H1 (cell line): ENCODE data around the gene TFCP2L1. TPM values are rescaled to one million over a fixed set of nuclear protein-coding genes. Genes with fewer than 3 reads are reported as not detected.

ENCODE experiments used
- CTCF ChIA-PET: fragments of 300-600 bp; sonication (Branson Sonifier 250); formaldehyde crosslinking; loops from one replicate; lab custom pipeline; 2021; ENCODE audit not compliant: partially characterized antibody; lab: Charles Lee
- POLR2A ChIA-PET: fragments of 300-600 bp; sonication (Branson Sonifier 250); formaldehyde crosslinking; loops from one replicate; lab custom pipeline; 2021; ENCODE audit warnings: inconsistent platforms; ENCODE audit not compliant: partially characterized antibody; lab: Charles Lee
- DNase-seq, 2 experiments: peaks; one replicate each; pipeline versions ENCODE4 v3.0.0 to v3.0.0-alpha.2; 2010 to 2022; ENCODE audit warnings: low spot score in 2 of 2, low read depth in 1 of 2, mixed read lengths in 1 of 2
- FAIRE-seq: peaks from 2 replicates; lab custom pipeline; 2011; peaks lifted over from hg19 to GRCh38; lab: Jason Lieb, UNC
- H2AFZ ChIP-seq: 2 replicates; pipeline ENCODE4 v1.8.1; 2012; ENCODE audit warnings: low read length, inconsistent platforms
- H2AK5ac ChIP-seq: 2 replicates; pipeline ENCODE4 v1.6.1; 2013; ENCODE audit warnings: low read depth, low read length
- H2BK120ac ChIP-seq: replicated peaks from 2 replicates; pipeline ENCODE3; 2013; ENCODE audit warnings: low read depth, low read length, inconsistent platforms
- H2BK12ac ChIP-seq: 2 replicates; pipeline ENCODE4 v1.6.1; 2013; ENCODE audit warnings: low read depth, low read length
- H2BK15ac ChIP-seq: 2 replicates; pipeline ENCODE4 v1.6.1; 2013; ENCODE audit warnings: low read length
- H2BK20ac ChIP-seq: 2 replicates; pipeline ENCODE4 v1.6.1; 2013; ENCODE audit warnings: low read length
- H2BK5ac ChIP-seq: 2 replicates; pipeline ENCODE4 v1.6.1; 2013; ENCODE audit warnings: low read depth, low read length
- H3K14ac ChIP-seq: 2 replicates; pipeline ENCODE4 v1.6.1; 2013; ENCODE audit warnings: inconsistent platforms; ENCODE audit not compliant: insufficient read length
- H3K18ac ChIP-seq: 2 replicates; pipeline ENCODE4 v1.6.1; 2013; ENCODE audit warnings: low read length; ENCODE audit errors: extremely low read depth
- H3K23ac ChIP-seq: 2 replicates; pipeline ENCODE4 v1.6.1; 2013; ENCODE audit warnings: inconsistent platforms; ENCODE audit not compliant: insufficient read length
- H3K23me2 ChIP-seq: 2 replicates; pipeline ENCODE4 v1.6.1; 2013; ENCODE audit warnings: low read depth, low read length
- H3K27ac ChIP-seq: 2 replicates; pipeline ENCODE4 v1.6.1; 2011; ENCODE audit warnings: low read depth, low read length, inconsistent platforms
- H3K27me3 ChIP-seq, 4 experiments: replicated peaks in 1 of 4; 1 replicate in 1 of 4; 2 replicates in 3 of 4; pipeline versions ENCODE4 v1.6.1 to v1.8.1; 2011 to 2013; ENCODE audit warnings: low read length in 3 of 4, mild to moderate bottlenecking in 3 of 4, inconsistent platforms in 2 of 4, mixed read lengths in 2 of 4, moderate library complexity in 1 of 4; ENCODE audit not compliant: control insufficient read depth in 3 of 4, insufficient read depth in 3 of 4; ENCODE audit errors: extremely low read depth in 1 of 4
- H3K36me3 ChIP-seq, 4 experiments: 2 replicates each; pipeline versions ENCODE4 v1.6.1 to v1.8.1; 2011 to 2013; ENCODE audit warnings: mild to moderate bottlenecking in 4 of 4, low read length in 3 of 4, moderate library complexity in 2 of 4, control low read depth in 1 of 4, inconsistent platforms in 1 of 4; ENCODE audit not compliant: insufficient read depth in 4 of 4, control insufficient read depth in 2 of 4
- H3K4ac ChIP-seq: replicated peaks from 2 replicates; pipeline ENCODE3; 2013; ENCODE audit warnings: low read length, low read depth, mixed read lengths, inconsistent platforms; ENCODE audit not compliant: insufficient read length
- H3K4me1 ChIP-seq, 4 experiments: replicated peaks in 1 of 4; 1 replicate in 1 of 4; 2 replicates in 3 of 4; pipeline versions ENCODE4 v1.6.1 to v1.8.1; 2011 to 2013; ENCODE audit warnings: low read length in 3 of 4, inconsistent platforms in 2 of 4, mixed read lengths in 1 of 4; ENCODE audit not compliant: insufficient read depth in 4 of 4, control insufficient read depth in 3 of 4
- H3K4me2 ChIP-seq, 2 experiments: 2 replicates each; pipeline versions ENCODE4 v1.6.1 to v1.8.1; 2011 to 2013; ENCODE audit warnings: low read depth in 2 of 2, low read length in 2 of 2, control low read depth in 1 of 2, inconsistent platforms in 1 of 2, mild to moderate bottlenecking in 1 of 2; ENCODE audit not compliant: insufficient read depth in 1 of 2
- H3K4me3 ChIP-seq, 4 experiments: fragments of 200-600, 300-600 bp in 1 of 4; sonication (generic), shearing (Covaris generic), sonication (Bioruptor Twin) in 1 of 4; 2 replicates each; pipeline versions ENCODE4 v1.5.1 to v1.8.1; 2011 to 2016; ENCODE audit warnings: low read length in 4 of 4, low read depth in 3 of 4, control low read depth in 2 of 4, inconsistent platforms in 2 of 4, mild to moderate bottlenecking in 2 of 4, mixed read lengths in 1 of 4, moderate library complexity in 1 of 4; ENCODE audit not compliant: insufficient read depth in 2 of 4; ENCODE audit errors: extremely low read depth in 1 of 4
- H3K56ac ChIP-seq: replicated peaks from 2 replicates; pipeline ENCODE3; 2013; ENCODE audit warnings: low read depth, mild to moderate bottlenecking, mixed read lengths, low read length, inconsistent platforms; ENCODE audit not compliant: insufficient read length
- H3K79me1 ChIP-seq: 2 replicates; pipeline ENCODE4 v1.6.1; 2013; ENCODE audit warnings: low read depth, low read length, control low read depth
- H3K79me2 ChIP-seq, 2 experiments: 2 replicates each; pipeline versions ENCODE4 v1.6.1 to v1.8.1; 2012 to 2013; ENCODE audit warnings: low read length in 2 of 2, mild to moderate bottlenecking in 2 of 2, inconsistent platforms in 1 of 2; ENCODE audit not compliant: insufficient read depth in 2 of 2, control insufficient read depth in 1 of 2
- H3K9ac ChIP-seq, 4 experiments: replicated peaks in 1 of 4; 1 replicate in 1 of 4; 2 replicates in 3 of 4; pipeline versions ENCODE4 v1.6.1 to v1.8.1; 2011 to 2013; ENCODE audit warnings: low read depth in 3 of 4, low read length in 3 of 4, control low read depth in 2 of 4, mild to moderate bottlenecking in 2 of 4, moderate library complexity in 2 of 4, inconsistent platforms in 1 of 4; ENCODE audit errors: extremely low read depth in 1 of 4
- H3K9me3 ChIP-seq, 2 experiments: 2 replicates each; pipeline versions ENCODE4 v1.6.1 to v1.8.1; 2012 to 2013; ENCODE audit warnings: mild to moderate bottlenecking in 2 of 2, moderate library complexity in 2 of 2, control low read depth in 1 of 2, inconsistent platforms in 1 of 2, low read depth in 1 of 2, low read length in 1 of 2, mixed read lengths in 1 of 2; ENCODE audit not compliant: insufficient read depth in 2 of 2
- H4K20me1 ChIP-seq, 2 experiments: replicated peaks in 1 of 2; 2 replicates each; pipeline versions ENCODE3 to v1.8.1; 2011 to 2013; ENCODE audit warnings: inconsistent platforms in 2 of 2, low read length in 2 of 2, mild to moderate bottlenecking in 1 of 2; ENCODE audit not compliant: insufficient read depth in 2 of 2, control insufficient read depth in 1 of 2
- H4K5ac ChIP-seq: 2 replicates; pipeline ENCODE4 v1.6.1; 2013; ENCODE audit warnings: low read length, low read depth, mixed read lengths, inconsistent platforms; ENCODE audit not compliant: insufficient read length
- H4K8ac ChIP-seq: 2 replicates; pipeline ENCODE4 v1.8.0; 2013; ENCODE audit warnings: mild to moderate bottlenecking, moderate library complexity, low read length, inconsistent platforms; ENCODE audit not compliant: insufficient read depth; ENCODE audit errors: extremely low read depth
- H4K91ac ChIP-seq: replicated peaks from 2 replicates; pipeline ENCODE3; 2013; ENCODE audit warnings: low read length, mixed read lengths, inconsistent platforms; ENCODE audit not compliant: insufficient read length
- ASH2L ChIP-seq: fragments of 200-600, 300-600 bp; sonication (generic); IDR thresholded peaks from one replicate; pipeline ENCODE4 v1.7.1; 2017; ENCODE audit warnings: low read length
- BACH1 ChIP-seq: IDR thresholded peaks from 2 replicates; pipeline ENCODE4 v1.6.1; 2012; ENCODE audit warnings: low read length, improper control_type of control experiment
- CHD2 ChIP-seq: IDR thresholded peaks from 2 replicates; pipeline ENCODE4 v1.6.1; 2012; ENCODE audit warnings: low read length, improper control_type of control experiment
- EGR1 ChIP-seq: IDR thresholded peaks from 2 replicates; pipeline ENCODE4 v1.6.1; 2011; ENCODE audit warnings: low read depth, low read length, borderline replicate concordance
- HDAC6 ChIP-seq: IDR thresholded peaks from one replicate; pipeline ENCODE4 v1.7.1; 2012; ENCODE audit warnings: low read depth, mild to moderate bottlenecking, inconsistent platforms, low read length, moderate library complexity
- NANOG ChIP-seq: IDR thresholded peaks from 2 replicates; pipeline ENCODE4 v1.6.1; 2011; ENCODE audit warnings: low read length, low read depth, mild to moderate bottlenecking, inconsistent platforms; ENCODE audit not compliant: insufficient read depth, poor library complexity, severe bottlenecking
- POLR2A ChIP-seq, 2 experiments: IDR thresholded peaks; 1 replicate in 1 of 2; 2 replicates in 1 of 2; pipeline ENCODE4 v1.6.1; 2011; ENCODE audit warnings: low read depth in 2 of 2, low read length in 2 of 2, mild to moderate bottlenecking in 2 of 2; ENCODE audit errors: control extremely low read depth in 1 of 2
- RFX5 ChIP-seq: IDR thresholded peaks from 2 replicates; pipeline ENCODE4 v1.6.1; 2011; ENCODE audit warnings: low read depth, low read length, improper control_type of control experiment, borderline replicate concordance
- RNF2 ChIP-seq: fragments of 200-900, 300-1000 bp; sonication (generic); IDR thresholded peaks from 2 replicates; pipeline ENCODE4 v1.7.1; 2016; ENCODE audit warnings: borderline replicate concordance, low read depth, mild to moderate bottlenecking, antibody characterized with exemption, low read length; ENCODE audit not compliant: poor library complexity, severe bottlenecking; ENCODE audit errors: missing control alignments
- SIN3A ChIP-seq, 2 experiments: IDR thresholded peaks in 1 of 2; conservative IDR thresholded peaks in 1 of 2; 2 replicates each; pipeline ENCODE4 v1.6.1; 2011 to 2012; ENCODE audit warnings: low read length in 2 of 2, improper control_type of control experiment in 1 of 2, low read depth in 1 of 2, mild to moderate bottlenecking in 1 of 2
- SIX5 ChIP-seq: IDR thresholded peaks from 2 replicates; pipeline ENCODE4 v1.6.1; 2011; ENCODE audit warnings: mild to moderate bottlenecking, low read depth, low read length
- WGBS, 2 experiments: shearing (Covaris generic) in 1 of 2; methylation state at CpG; one replicate each; pipeline versions ENCODE4 v1.1.6 to v1.1.7; 2013 to 2015; ENCODE audit warnings: low lambda C conversion rate in 2 of 2, mixed read lengths in 2 of 2, inconsistent platforms in 1 of 2, low coverage in 1 of 2, missing lambda C conversion rate in 1 of 2; ENCODE audit not compliant: insufficient replicate concordance in 2 of 2, insufficient coverage in 1 of 2, insufficient read length in 1 of 2; ENCODE audit errors: extremely low coverage in 1 of 2, missing lambda C conversion rate in 1 of 2; 5-methylcytosine and 5-hydroxymethylcytosine counted together
- polyA plus RNA-seq, 7 experiments: library from polyadenylated mRNA; depleted of rRNA in 3 of 7; stranded (reverse) in 5 of 7; unstranded in 2 of 7; fragments of >200 nt in 5 of 7; fragments of 200-250 nt in 2 of 7; gene quantifications; 1 replicate in 5 of 7; 2 replicates in 1 of 7; 4 replicates in 1 of 7; pipeline versions ENCODE4 v1.2.1 to v1.2.3, GENCODE V29; 2011 to 2013; ENCODE audit warnings: missing spikeins in 2 of 7, mixed read lengths in 2 of 7
- total RNA-seq: library from RNA; stranded (reverse); fragmentation: NEBNext Ultra II Directional; extraction: Animal tissue kit (Norgen Biotek cat#: 25700); gene quantifications from 2 replicates; pipeline ENCODE4 v1.2.1, GENCODE V29; 2021

TFCP2L1 gene
- total and polyA plus RNA-seq, 2 of the 8 experiments (the other 6 are each of a cell fraction or from before 2014, with no cell fraction given) = 1.5 to 3.8 TPM

DNA sequence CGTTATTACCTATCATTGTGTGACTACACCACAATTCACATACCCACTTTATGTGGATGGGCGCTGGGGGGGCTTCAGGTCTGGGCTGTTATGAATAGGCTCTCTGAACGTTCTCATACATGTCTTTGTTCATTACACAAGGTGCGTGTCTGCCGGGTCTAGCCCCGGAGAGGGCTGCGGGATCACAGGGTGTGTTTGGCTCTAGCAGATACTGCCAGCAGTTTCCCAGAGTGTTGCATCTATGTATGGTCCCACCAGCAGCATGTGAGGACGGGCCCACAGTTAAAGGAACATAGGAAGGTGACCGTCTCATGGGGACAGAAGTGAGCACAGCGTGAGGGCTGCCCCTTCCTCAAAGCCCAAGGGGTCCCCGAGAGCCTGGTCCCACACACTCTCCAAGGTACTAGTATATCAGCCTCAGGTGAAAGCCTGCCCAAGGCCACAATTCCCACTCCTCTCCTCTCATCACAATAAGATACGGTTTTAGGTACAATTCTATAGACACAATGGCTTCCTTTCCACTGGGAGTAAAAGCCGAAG, 48.8 kb downstream of the TFCP2L1 start:
- no peak overlapping the region for H2AK5ac ChIP-seq
- no peaks in the 10 kb centered on the region; a peak in 1 of 7 replicates for H3K4me1 ChIP-seq
- H3K23ac ChIP-seq = no peak overlapping the region
- no peaks in the 10 kb centered on the region for H3K23me2 ChIP-seq
- no peak overlapping the region for H3K4me3 ChIP-seq
- no peak overlapping the region for H3K18ac ChIP-seq
- H4K20me1 ChIP-seq = no peaks in the 10 kb centered on the region
- H3K14ac ChIP-seq = no peak overlapping the region
- no peak overlapping the region for H3K9ac ChIP-seq
- no peak overlapping the region for H2AFZ ChIP-seq
- no peak for DNase-seq
- no peak overlapping the region for H2BK20ac ChIP-seq
- H3K79me2 ChIP-seq = no peaks in the 10 kb centered on the region
- CTCF ChIA-PET = interaction anchor here (0.9 kb wide), 1 partner anchor 12 kb away, joined by 3 read pairs; no protein-coding TSS in a partner anchor
- 83% methylated on average over 13 of the region's 13 CpGs; no CpG with 5 or more reads in 1 of the 2 experiments for WGBS, 2 experiments
- no peak overlapping the region for H2BK12ac ChIP-seq
- TF ChIP-seq NANOG (no peak), HDAC6 (no peak), BACH1 (no peak), ASH2L (no peak), RNF2 (no peak), POLR2A (IDR thresholded peaks at IDR 0.05; ENCODE audit: control extremely low read depth in 1 of 2, low read depth in 2 of 2, low read length in 2 of 2) (no peak), EGR1 (no peak), CHD2 (no peak), RFX5 (no peak), SIN3A (conservative IDR thresholded peaks at IDR 0.05 in 1 of 2, IDR thresholded peaks at IDR 0.05 in 1 of 2; ENCODE audit: low read depth in 1 of 2, low read length in 2 of 2) (no peak), SIX5 (no peak)
- TF ChIP-seq, all 59 proteins: peak for 0
- H4K5ac ChIP-seq = no peak overlapping the region
- no peak overlapping the region for H3K4me2 ChIP-seq
- no peak for FAIRE-seq
- no peak overlapping the region for H3K4ac ChIP-seq
- no peak overlapping the region for H2BK15ac ChIP-seq
- no peaks in the 10 kb centered on the region for H3K27me3 ChIP-seq
- no peaks in the 10 kb centered on the region for H3K9me3 ChIP-seq
- H4K8ac ChIP-seq = no peak overlapping the region
- no peak overlapping the region for H3K27ac ChIP-seq
- POLR2A ChIA-PET = interaction anchor here (0.6 kb wide), 1 partner anchor 8 kb away, joined by 3 read pairs; no protein-coding TSS in a partner anchor
- no peak overlapping the region for H2BK5ac ChIP-seq
- no peaks in the 10 kb centered on the region; a peak in 1 of 8 replicates for H3K36me3 ChIP-seq
- no peak overlapping the region for H2BK120ac ChIP-seq
- no peaks in the 10 kb centered on the region for H3K79me1 ChIP-seq
- H3K56ac ChIP-seq = no peak overlapping the region
- no peak overlapping the region for H4K91ac ChIP-seq
